Stimulated activated CD4-positive, alpha-beta T cell treated with anti-CD3 and anti-CD28 coated beads, Interleukin-1b, Interleukin-23, amount 100 ng/mL, for 48 hours (primary cell): ENCODE measurements around the gene TRIML2.
"Not testable (repeated sequence)": the region's sequence is repeated elsewhere in the genome, so short reads cannot be mapped to it uniquely, and the experiment has no call there.

ENCODE experiments used
- DNase-seq: peaks from one replicate; pipeline ENCODE4 v3.0.0-alpha.2; 2020

Gene TRIML2

DNA sequence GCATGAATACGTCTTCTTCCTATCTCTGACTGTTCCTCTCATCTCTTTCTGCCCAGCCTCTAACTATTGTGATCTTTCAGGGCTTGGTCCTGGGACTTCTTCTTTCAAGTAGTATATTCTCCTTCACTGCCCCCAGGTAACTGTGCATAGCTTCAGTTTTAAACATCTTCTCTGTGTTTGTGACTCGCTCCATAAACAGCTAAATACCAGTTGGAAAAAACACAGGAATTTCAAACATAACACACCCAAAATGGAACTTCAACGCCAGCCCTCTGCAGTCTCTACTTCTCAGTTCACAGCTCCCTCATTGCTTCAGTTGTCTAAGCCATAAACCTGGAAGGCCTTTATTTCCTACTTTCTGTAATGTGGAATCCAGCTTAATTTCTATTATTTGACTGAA is 16.6 kb downstream of the TRIML2 start:
- DNase-seq: no peak

DNA sequence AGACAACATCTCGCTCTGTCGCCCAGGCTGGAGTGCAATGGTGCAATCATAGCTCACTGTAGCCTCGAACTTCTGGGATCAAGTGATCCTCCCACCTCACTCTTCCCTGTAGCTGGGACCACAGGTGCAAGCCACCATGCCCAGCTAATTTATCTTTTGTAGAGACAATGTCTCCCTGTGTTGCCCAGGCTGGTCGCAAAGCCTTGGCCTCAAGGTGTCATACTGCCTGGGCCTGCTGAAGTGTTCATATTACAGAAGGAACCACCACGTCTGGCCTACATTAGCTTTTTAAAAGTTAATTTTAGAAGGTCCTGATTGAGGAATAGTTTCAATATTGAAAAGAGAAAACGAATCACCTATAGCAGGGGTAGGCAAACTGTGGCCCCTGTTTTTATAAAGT is 22.5 kb downstream of the TRIML2 start:
- DNase-seq: no peak

DNA sequence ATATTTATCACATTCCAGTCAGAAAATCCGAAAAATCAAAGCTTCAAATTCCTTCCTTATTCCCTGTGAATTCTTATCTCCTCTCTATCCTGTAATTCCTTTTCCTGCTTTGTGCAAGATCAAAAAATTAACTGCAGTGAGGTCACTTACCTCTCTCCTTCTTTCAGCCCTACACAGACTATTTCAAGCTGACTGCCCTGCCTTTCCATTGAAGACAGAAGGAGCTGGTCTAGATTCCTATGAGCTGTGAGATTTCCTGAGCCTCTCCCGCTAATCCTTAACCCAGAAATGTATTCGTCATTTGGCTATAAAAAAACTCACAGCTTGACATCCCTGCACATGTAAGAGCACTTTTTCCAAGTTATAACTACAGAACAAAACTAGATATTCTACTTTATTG is 26.6 kb downstream of the TRIML2 start:
- no peak for DNase-seq

DNA sequence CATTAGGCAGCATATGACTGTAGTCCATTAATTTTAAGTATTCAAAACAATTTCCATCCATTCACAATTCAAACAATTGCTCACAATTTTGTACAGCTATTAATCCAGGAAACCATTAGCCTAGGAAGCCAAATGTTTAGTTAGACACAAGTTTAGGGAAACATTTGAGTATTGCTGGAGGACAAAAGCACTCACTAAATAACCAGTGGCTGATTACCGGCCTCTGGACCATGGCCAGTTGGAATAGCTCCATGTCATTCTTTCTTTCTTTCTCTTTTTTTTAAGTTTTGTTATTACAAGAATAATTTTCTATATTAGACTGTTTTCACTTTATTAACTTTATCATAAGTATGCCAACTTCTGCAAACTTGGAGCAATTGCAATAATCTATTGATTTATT is 31.3 kb downstream of the TRIML2 start:
- DNase-seq: no peak

DNA sequence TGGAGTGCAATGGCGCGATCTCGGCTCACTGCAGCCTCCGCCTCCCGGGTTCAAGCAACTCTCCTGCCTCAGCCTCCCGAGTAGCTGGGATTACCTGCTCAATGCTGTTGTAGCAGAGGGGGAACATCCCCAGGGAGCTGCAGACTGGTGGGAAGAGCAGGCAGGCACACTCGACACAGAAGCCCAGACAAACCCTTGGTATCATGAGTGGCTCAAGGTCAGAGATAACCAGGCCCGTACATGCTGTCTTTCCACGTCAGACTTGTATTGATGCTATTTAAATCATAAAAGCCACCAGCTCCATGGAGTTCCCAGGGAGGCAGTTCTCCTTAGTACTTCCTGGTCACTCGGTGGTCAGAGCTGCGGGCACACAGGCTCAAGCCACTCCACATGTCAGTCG is 33.2 kb downstream of the TRIML2 start:
- DNase-seq: no peak

DNA sequence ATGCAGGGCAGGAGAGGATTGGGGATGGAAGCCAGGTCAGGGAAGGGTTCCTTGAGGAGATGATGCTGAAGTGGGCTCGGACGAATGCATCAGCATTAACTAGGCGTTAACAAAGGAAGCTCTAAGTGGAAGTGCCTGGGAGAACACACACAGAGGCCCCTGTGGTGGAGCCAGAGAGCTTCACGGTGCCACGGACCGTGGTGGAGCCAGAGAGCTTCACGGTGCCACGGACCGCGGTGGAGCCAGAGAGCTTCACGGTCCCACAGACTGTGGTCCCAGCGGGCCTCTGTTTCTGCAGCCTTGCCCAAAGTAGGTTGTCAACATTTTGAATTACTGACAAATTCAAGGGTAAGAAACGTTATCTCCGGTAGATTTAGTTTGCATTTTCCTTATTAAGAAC is 48.3 kb downstream of the TRIML2 start:
- DNase-seq: no peak

DNA sequence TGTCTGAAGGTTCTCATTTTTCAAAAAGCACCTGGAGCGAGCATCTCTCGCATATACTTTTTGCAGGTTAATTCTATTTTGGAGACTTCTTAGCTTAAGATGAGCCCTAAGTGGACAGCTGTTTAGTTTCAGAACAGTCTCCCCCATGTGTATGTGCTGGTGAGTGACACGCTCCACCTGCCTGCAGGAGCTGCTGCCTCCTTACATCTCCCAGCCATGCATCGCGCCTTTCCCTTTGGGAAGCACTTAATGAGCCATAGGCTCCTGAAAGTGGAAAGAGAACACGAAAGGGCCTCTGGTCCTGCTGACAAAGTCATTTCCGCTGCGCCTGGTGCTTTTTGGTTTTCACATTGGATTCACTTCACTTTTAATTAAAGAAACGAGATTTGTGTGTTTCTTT is 56.1 kb downstream of the TRIML2 start:
- no peak for DNase-seq

DNA sequence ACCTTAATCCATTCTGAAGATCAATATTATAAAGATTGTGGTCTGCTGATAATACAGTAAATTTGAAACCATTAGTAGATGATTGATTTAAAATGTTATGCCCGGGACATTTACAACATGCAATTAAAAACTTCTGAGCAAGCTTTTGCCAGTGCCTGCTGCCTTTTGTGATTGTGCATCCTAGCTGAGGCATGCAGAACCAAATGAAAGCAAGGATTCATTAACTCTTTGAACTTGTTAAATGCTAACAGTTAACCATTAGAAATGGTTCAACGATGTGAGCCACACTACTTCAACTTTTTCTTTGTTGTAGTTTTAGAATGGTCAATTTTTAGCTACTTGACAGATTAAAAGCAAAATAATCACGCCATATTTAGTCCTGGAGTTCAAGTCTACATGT is 62.7 kb downstream of the TRIML2 start:
- DNase-seq: no peak

DNA sequence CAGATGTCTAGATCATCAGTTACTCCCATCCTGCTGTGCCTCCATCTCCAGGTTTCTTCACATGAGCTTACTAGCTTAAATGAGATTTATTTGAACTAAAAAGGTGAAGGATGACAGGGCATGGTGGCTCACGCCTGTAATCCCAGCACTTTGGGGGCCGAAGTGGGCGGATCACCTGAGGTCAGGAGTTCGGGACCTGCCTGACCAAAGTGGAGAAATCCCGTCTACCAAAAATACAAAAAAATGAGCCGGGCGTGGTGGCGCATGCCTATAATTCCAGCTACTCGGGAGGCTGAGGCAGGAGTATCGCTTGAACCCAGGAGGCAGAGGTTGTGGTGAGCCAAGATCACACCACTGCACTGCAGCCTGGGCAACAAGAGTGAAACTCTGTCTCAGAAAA is 63.9 kb downstream of the TRIML2 start:
- DNase-seq: not testable (repeated sequence)

DNA sequence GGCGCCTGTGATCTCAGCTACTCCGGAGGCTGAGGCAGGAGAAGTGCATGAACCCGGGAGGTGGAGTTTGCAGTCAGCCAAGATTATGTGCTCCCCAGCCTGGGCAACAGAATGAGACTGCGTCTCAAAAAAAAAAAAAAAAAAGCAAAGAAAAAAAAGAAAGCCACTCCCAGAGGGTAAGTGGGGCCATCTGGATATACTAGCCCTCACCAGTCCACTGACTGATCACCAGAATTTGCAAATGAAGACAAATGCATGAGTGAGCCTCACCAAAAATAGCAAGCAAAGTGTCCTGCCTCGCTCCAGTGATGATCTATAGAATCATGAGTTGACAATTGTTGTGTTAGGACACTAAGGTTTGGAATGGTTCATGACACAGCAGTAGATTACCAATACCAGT is 66.2 kb downstream of the TRIML2 start:
- no peak for DNase-seq

DNA sequence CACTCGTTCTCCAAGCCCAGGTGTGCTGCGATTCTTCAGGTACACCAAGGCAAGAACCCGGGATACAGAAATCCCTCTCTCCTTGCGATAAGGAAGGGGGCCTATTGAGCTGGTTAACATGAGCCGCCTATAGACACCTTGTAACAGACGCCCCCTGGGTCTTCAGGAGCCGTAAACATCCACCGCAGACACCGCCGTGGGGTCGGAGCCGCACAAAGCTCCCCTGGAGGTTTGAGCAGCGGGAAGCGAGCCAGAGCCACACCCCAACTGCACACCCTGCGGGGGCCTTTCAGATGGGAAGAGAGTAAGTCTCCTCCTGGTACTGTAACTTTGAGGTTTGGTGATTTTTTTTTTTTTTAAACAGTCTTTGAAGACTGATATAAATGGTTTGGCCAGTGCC is 67.2 kb downstream of the TRIML2 start:
- DNase-seq: no peak

DNA sequence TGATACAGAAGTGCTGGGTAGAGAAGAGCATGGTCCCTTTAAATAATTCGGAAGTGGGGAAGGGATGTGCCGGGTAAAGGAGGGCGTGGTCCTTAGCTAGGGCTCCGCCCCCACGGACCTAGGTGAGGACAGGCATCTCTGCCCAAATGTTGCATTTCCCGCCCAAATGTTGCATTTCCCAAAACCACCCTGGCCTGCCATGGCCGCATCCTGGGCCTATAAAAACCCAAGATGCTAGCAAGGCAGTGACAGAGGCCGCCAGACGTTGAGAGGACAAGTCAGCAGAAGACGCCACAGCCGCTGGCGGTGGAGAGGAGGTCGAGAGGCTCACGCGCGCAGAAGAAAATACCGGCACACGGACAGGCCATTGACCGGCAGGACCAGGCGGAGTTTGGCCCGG is 67.7 kb downstream of the TRIML2 start:
- DNase-seq: no peak
